B cell (primary cell): Measurements from ENCODE around the gene CREBBP.

ENCODE experiments used
- EZH2 ChIP-seq: IDR thresholded peaks from 2 replicates; pipeline ENCODE4 v1.6.1; 2012; ENCODE audit warnings: borderline replicate concordance, low read depth, mild to moderate bottlenecking, moderate library complexity, low read length; ENCODE audit not compliant: insufficient read depth, poor library complexity, severe bottlenecking
- TF ChIP-seq, protein P1 (sequence below): fragments of 200-600 bp; IDR thresholded peaks from one replicate; pipeline ENCODE4 v1.8.0; 2022; ENCODE audit warnings: antibody characterized with exemption, mild to moderate bottlenecking

GRCh38 chr16:3791701-3792100 is 88.8 kb downstream of the CREBBP start:
- TF ChIP-seq, protein P1, sequence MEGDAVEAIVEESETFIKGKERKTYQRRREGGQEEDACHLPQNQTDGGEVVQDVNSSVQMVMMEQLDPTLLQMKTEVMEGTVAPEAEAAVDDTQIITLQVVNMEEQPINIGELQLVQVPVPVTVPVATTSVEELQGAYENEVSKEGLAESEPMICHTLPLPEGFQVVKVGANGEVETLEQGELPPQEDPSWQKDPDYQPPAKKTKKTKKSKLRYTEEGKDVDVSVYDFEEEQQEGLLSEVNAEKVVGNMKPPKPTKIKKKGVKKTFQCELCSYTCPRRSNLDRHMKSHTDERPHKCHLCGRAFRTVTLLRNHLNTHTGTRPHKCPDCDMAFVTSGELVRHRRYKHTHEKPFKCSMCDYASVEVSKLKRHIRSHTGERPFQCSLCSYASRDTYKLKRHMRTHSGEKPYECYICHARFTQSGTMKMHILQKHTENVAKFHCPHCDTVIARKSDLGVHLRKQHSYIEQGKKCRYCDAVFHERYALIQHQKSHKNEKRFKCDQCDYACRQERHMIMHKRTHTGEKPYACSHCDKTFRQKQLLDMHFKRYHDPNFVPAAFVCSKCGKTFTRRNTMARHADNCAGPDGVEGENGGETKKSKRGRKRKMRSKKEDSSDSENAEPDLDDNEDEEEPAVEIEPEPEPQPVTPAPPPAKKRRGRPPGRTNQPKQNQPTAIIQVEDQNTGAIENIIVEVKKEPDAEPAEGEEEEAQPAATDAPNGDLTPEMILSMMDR = no peak
- no peak for TF ChIP-seq EZH2
